GM19035 (cell line): ENCODE measurements around the gene OR2J3.
"Not testable (repeated sequence)": the region's sequence is repeated elsewhere in the genome, so short reads cannot be mapped to it uniquely, and the experiment has no call there.

Experiments
- ATAC-seq: cut with Tn5 transposase; IDR thresholded peaks from one replicate; pipeline ENCODE4 v1.9.1; 2021; ENCODE audit not compliant: unreplicated experiment

The OR2J3 gene

DNA sequence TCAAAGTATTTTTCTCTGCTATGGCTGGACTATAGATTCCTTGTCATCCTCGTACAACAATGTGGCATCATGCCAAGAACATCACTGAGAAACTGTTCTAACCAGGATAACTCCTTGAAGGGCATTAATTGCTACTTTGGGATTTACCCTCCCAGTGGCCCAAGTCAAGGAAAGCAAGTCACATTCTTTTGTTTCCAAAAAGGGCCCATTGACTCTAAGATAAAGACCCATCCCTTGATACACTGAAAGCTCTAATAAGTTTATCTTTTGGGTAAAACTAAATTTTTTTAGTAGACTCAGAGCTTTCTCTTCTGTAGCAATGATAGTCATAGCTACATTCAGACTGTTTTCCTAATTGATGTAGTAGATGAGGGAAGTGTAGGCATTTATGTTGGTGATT, at the start of gene OR2J3:
Gene OR2J3 (plus strand): TSS at position 301 of the 400 bp plus-strand sequence. CDS start 3,833 bp downstream, outside the sequence.
- ATAC-seq: no peak

DNA sequence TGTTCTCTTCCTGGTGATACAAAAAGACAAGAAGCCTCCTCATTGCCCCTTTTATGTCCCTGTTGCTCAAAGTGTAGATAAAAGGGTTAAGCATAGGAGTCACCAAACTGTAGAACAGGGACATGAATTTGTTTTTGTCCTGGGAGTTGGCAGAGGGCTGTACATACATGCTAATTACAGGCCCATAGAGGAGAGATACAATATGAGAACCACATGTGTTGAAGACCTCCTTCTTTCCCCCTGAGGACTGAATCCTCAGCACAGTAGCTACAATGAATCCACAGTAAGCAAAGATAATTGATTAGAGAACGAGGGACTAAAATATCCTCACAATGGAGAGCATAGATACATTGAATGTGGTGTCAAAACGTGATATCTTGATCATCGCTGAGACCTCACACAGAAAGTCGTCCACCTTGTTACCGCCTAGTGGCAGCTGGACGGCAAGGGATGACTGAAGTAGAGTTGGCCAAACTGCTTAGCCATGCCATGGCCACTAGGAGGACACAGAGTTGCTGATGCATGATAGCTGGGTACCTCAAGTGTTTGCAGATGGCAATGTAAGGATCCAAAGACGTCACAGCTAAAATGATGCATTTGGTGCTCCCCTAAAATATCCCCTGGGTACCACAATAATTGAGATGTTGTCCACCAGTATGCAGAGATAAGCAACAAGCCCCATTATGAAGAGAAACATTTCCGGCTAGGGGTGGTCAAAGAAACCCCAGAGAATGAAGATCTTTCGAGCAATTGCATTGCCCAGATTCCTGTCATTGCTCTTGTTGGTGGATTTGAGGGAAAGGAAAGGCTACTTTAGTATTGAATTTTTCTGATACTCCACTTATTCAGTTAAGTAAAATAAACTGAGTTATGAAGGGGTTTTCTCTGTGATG, 35.8 kb upstream of the OR2J3 start:
- ATAC-seq: no peak

DNA sequence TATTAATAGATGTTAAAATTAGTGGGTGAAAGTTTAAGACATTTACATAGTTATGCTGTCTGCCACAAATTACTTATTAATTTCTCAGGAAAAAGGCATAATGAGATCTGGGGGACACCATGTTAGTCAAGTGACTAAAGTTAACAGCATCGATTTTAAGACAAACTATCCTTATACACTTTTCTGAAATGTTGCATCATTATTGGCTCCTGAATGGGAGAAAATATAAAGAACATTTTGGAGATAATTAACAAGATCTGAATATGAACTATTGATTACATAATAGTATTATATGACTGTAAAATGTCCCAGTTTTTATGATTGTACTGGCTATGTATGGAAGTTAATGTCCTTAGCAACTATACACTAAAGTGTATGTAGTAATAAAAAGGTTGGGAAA, 28.7 kb upstream of the OR2J3 start:
- no peak for ATAC-seq

DNA sequence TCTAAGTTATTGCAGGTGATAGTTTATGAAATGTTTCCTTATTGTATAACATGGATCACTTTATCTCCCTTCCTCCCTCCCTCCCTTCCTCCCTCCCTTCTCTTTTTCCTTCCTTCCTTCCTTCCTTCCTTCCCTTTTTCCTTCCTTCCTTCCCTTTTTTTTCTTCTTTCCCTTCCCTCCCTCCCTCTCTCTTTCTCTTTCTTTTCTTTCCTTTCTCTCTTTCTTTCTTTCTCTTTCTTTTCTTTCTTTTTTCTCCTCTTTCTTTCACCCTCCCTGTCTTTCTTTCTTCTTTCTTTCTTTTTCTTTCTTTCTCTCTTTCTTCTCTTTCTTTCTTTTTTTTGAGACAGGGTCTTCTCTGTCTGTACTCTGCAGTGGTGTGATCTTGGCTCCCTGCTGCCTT, 26.5 kb upstream of the OR2J3 start:
- ATAC-seq: no peak

DNA sequence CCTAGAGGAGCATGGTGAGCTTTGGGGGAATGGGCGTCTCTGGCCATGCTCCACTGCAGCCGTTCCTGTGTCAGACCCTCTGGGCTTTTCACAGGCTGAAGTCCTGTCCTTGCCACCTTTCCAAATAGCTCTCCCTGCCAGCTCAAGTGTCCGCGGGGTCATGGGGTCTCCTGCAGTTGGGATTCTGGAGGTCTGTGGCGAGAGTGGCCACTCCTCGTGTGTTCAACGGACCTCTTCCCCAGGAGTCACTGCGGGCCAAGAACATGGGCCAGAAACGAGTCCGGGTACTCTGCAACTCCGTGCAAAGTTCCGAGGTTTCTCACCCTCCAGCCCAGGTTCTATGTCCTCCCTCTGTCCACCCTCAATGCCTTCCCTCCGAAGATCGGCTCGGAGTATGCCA, 25.4 kb upstream of the OR2J3 start:
- ATAC-seq: no peak

DNA sequence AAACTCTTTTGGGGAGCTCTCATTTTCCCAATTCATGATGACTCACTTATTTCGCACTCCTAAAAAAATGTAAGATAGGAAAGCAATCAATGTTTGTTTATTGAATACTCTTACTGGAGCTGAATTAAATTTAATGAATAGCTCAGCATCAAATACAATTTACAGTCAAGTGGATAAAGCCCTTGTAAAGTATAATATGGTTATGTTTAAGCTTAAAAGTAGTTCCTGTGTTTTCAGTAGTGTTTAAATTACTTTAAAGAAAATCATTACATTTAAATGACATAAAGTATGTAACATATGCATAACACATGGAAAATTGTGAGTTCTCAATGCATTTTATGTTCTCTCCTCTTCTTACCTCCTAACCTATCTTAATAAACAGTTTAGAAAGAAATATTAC, 20.6 kb upstream of the OR2J3 start, which contains the start of gene OR2B3:
Gene OR2B3 (minus strand): TSS at position 101 of the 400 bp plus-strand sequence. CDS start 65 bp downstream, at position 36.
- ATAC-seq: no peak

DNA sequence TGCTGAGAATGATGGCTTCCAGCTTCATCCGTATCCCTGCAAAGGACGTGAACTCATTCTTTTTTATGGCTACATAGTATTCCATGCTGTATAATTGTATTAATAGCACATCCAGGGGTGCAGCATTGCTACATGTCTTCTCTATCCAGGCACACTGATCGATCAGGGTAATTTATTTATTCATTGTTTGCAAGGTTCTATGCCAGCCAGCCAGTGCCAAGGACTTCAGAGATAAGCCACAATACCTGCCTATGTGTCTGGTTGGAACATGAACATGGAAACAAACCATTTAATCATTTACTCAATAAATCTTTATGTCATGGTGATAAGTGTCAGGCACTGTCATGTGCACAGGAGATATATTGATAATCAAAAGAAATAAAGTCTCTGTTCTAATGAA, 14.9 kb upstream of the OR2J3 start:
- ATAC-seq: no peak

DNA sequence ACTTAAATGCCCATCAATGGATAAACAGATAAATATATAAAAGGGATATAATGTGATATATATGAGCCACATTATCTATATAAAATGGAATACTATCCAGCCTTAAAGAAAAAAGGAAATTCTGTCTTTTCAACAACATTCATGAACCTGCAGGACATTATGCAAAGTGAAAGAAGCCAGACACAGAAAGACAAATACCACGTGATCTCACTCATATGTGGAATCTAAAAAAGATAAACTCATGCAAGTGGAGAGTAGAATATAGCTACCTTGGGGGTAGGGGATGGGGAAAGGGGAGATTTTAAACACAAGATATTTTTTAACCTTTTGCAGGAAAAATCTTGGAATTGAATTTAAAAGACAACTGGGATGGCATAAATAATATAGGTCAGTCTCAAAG, 10.1 kb upstream of the OR2J3 start:
- no peak for ATAC-seq

DNA sequence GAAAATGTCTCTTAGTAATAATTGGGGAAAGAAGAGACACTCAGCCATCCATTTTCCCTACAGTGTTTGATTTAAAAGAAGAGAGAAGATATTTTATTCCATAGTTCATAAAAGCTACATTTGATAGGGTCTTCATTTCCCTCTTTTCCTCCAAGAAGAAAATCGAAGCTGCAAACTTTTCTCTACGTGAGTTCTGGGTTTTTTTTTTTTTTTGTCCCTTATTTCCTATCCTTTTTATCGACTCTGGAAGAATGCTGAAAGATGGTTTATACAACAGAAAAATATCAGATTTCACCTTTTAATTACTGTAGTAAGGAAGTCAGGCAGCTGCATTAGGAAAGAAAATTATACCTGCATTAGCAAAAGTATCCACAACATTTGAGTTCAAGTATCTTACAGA, 8.7 kb upstream of the OR2J3 start, which contains the start of gene OR2J1:
Gene OR2J1 (plus strand): TSS at position 301 of the 400 bp plus-strand sequence. CDS start 1,453 bp downstream, outside the sequence.
- no peak for ATAC-seq

DNA sequence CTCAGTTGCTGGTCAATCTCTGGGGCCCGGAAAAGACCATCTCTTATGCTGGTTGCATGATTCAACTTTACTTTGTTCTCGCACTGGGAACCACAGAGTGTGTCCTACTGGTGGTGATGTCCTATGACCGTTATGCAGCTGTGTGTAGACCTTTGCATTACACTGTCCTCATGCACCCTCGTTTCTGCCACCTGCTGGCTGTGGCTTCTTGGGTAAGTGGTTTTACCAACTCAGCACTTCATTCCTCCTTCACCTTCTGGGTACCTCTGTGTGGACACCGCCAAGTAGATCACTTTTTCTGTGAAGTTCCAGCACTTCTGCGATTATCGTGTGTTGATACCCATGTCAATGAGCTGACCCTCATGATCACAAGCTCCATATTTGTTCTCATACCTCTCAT, 4.3 kb downstream of the OR2J3 start:
- no peak for ATAC-seq

DNA sequence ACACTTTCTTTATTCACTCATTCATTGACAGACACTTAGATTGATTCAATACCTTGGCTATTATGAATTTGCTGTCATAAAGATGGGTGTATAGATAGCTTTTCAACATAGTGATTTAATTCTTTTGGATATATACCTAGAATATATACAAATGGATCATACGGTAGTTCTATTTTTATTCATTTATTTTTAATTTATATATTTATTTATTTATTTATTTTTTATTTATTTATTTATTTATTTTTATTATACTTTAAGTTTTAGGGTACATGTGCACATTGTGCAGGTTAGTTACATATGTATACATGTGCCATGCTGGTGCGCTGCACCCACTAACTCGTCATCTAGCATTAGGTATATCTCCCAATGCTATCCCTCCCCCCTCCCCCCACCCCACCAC, 7.1 kb downstream of the OR2J3 start:
- not testable (repeated sequence) for ATAC-seq

DNA sequence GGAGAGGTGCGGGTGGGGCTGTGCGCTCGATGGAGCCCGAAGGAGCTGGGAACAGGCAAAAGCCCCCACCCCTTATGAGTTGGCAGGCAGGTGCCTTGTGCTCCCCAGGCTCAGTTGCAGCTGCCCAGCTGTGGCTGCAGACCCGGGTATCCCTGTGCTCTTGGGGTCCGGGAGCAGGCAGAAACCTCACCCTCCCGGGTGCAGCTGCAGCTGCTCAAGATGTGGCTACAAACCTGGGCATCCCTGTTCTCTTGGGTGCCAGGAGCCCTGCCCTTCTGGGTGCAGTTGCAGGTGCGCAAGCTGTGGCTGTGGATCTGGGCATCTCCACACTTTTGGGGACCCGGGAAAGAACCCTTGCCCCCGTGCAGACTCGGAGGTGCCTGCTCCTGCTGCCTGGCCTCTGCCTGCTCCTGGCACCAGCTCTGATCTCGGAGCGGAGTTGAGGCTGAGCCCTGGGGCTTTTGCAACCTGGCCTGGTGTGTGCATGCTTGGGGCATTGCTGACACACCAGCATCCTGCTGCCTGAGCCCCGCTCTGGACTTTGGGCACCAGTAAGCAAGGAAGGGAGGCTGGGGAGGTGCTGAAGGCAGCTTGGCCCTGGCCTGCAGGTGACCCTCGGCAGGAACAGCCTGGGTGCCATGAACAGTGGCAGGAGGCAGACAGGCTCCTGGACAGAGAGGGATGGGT, 21.6 kb downstream of the OR2J3 start:
- ATAC-seq: no peak

DNA sequence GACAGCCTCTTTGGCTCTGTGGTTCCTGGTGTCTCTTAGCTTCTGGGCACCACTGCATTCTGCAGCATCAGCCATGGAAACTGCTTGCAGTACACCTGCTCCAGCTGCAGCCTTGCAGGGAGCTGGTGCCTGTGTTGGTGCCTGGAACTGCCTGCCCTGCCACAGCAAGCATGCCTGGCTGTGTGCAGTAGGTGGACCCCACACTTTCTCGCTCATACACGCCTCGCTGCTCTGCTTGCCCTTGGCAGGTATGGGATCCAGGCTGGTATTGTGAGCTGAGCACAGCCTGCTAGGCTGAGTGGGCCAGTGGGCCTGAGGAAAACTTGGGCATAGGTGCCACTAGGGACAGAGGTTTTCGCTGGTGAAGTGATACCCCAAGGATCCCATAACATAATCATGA, 22.8 kb downstream of the OR2J3 start:
- ATAC-seq: no peak

DNA sequence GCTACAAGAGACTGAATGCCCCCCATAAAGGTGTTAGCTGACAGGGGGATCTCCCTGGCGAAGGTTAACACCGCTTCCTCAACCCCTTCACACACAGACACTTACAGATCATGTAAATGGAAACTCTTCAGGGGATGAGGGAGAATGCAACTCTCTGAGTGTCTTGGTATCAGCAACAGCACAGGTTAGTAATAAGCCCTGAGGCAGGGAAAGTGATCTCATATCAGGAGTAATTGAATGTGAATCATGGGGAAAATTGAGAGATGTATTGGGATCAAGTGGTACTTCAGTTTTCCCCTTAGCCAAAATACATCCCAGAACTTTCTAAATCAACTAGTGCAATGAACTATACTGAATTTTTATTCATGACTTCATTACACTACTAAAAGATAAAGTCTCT, 23.8 kb downstream of the OR2J3 start:
- no peak for ATAC-seq

DNA sequence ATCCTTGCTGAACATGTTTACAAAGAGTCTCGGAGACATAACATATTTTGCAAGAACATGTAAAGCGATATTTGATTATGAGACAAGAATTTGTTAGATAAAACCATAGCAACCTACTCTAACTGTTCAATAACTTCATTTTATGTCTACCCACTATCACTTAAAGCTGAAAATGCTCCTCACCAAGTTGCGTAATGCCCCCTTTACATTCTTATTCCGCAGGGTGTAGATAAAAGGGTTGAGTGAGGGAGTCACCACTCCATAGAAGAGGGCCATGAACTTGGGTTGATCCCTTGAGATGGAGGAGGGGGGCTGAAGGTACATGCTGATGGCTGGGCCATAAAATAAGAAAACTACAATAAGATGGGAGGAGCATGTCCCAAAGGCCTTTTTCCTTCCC, 29.9 kb downstream of the OR2J3 start:
- ATAC-seq: no peak

DNA sequence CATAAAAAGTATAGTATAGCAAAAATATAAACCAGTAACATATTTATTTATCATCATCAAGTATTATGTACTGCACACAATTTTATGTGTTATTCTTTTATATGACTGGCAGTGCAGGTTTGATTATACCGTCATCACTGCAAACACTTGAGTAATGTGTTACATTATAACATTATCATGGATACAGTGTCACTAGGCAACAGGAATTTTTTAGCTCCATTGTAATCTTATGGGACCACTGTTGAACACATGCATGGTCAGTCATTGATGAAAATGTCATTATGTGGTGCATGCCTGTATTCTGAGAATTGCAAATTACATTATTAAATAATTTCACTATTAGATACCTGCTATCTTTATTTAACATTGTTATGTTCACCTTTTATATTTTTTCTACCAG, 33.7 kb downstream of the OR2J3 start:
- no peak for ATAC-seq

DNA sequence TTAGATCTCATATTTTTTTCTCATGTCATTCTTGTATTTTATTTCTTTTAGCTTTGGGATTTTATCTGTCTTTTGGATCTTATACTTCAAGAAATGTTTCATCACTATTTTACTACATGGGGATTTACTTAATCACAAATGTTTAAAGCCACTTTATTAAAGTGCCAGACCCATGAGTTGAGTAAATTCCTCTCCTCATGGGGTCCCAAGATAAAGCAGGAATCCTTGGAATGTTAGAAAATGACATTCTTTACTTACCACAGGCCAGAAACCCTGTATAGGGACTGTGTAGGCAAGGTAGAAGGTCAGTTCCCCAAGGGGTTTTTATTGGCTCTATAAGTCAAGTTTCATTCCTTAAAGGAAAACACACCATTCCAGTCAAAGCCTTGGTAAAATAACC, 34.5 kb downstream of the OR2J3 start:
- no peak for ATAC-seq

DNA sequence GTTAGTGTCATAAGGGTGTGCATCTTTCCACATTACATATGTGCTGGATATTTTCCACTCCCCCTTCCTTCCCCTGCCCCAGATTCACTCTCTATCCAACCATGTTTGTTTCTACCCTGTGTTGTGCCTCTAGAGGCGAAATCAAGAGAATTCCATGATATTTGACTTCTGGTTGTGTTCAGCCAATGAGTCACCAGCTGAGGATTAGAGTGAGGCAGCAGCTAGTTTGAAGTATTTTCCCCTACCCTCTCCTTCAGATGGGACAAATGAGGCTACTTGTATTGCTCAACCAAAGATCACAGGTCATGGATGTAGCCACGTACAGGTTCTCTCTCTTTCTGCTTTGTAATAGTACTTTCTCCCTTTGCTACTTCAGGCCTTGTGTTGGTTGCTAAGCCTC, 38.3 kb downstream of the OR2J3 start:
- no peak for ATAC-seq

DNA sequence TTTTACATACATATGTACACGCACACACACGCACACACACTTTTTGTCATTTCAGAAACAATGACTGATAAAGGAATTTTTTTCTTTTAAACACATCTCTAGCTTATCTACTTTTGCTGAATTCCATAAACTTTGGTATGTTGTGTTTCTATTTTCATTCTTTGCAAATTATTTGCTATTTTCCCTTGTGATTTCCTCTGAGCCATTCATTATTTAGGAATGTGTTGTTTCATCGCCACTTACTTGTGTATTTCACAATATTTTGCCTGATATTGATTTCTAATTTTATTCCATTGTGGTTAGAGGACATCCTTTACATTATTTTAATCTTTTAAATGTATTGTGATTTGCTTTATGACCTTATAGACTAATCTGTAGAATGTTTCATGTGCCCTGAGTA, 39.2 kb downstream of the OR2J3 start:
- no peak for ATAC-seq

DNA sequence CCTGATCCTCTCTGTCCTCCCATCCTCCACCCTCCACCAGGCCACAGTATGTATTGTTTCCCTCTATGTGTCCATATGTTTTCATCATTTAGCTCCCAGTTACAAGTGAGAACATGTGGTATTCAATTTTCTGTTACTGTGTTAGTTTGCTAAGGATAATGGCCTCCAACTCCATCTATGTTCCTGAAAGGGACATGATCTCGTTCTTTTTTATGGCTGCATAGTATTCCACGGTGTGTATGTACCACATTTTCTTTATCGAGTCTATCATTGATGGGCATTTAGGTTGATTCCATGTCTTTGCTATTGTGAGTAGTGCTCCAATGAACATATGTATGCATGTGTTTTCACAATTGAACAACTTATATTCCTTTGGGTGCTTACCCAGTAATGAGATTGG, 41.6 kb downstream of the OR2J3 start:
- not testable (repeated sequence) for ATAC-seq

DNA sequence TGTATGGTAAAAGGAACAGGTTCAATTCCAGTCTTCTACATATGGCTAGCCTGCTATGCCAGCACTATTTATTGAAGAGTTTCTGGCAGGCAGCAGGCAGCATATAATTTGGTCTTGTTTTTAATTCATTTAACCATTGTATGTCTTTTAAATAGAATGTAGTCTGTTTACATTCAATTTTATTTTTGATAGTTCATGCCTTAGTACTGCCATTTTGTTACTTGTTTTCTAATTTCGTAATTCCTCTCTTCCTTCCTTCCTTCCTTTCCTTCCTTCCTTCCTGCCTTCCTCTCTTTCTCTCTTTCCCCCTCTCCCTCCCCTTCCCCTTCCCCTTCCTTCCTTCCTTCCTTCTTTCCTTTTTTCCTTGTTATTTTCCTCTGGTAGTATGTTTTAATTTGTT, 45.2 kb downstream of the OR2J3 start:
- ATAC-seq: no peak

DNA sequence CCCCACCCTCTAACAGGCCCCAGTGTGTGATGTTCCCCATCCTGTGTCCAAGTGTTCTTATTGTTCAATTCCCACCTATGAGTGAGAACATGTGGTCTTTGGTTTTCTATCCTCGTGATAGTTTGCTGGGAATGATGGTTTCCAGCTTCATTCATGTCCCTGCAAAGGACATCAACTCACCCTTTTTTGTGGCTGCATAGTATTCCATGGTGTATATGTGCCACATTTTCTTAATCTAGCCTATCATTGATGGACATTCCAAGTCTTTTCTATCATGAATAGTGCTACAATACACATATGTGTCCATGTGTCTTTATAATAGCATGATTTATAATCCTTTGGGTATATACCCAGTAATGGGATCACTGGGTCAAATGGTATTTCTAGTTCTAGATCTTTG, 47.3 kb downstream of the OR2J3 start:
- ATAC-seq: not testable (repeated sequence)
